GM18951 (cell line): ENCODE results near the gene TMEM202.
"Not testable (repeated sequence)": the region's sequence is repeated elsewhere in the genome, so short reads cannot be mapped to it uniquely, and the experiment has no call there.

Experiments
- POLR2A ChIP-seq: IDR thresholded peaks from 4 replicates; pipeline ENCODE4 v1.6.1; 2011; ENCODE audit warnings: mild to moderate bottlenecking; ENCODE audit not compliant: insufficient read length, insufficient read depth; ENCODE audit errors: extremely low read depth
- in situ Hi-C: fragments of 300-500 bp; cut with MboI; formaldehyde crosslinking; loops from one replicate; pipeline ENCODE4 v1.12.0; 2022; ENCODE audit warnings: low sequenced_read_pairs, mixed read lengths, inconsistent platforms; ENCODE audit not compliant: unreplicated experiment

Gene TMEM202

GRCh38 chr15:72420576-72420975 lies 22.5 kb downstream of the TMEM202 start:
- no peak for TF ChIP-seq POLR2A
- in situ Hi-C loops = no loop called here

- no peak for TF ChIP-seq POLR2A
- in situ Hi-C loops = no loop called here
These were observed 23.4 kb downstream of the TMEM202 start for GRCh38 chr15:72421484-72421883.

GRCh38 chr15:72423256-72423655 lies 25.2 kb downstream of the TMEM202 start:
- no peak for TF ChIP-seq POLR2A
- in situ Hi-C loops = no loop called here

- TF ChIP-seq POLR2A = no peak
- in situ Hi-C loops = no loop called here
These were observed 28.6 kb downstream of the TMEM202 start for GRCh38 chr15:72426753-72427152.

GRCh38 chr15:72437650-72438316 lies 39.7 kb downstream of the TMEM202 start:
- in situ Hi-C loops = no loop called here
- no peak for TF ChIP-seq POLR2A

GRCh38 chr15:72442848-72443247 lies 44.7 kb downstream of the TMEM202 start:
- in situ Hi-C loops = not testable (repeated sequence)

- no peak for TF ChIP-seq POLR2A
- in situ Hi-C loops = no loop called here
These were observed 47.3 kb downstream of the TMEM202 start for GRCh38 chr15:72445426-72445825.

- in situ Hi-C loops = no loop called here
- no peak for TF ChIP-seq POLR2A
These were observed 52.7 kb downstream of the TMEM202 start for GRCh38 chr15:72450805-72451204.

GRCh38 chr15:72451224-72451623 lies 53.1 kb downstream of the TMEM202 start:
- TF ChIP-seq POLR2A = no peak
- in situ Hi-C loops = no loop called here

GRCh38 chr15:72456684-72457083 lies 58.6 kb downstream of the TMEM202 start:
- TF ChIP-seq POLR2A = no peak
- in situ Hi-C loops = no loop called here
